H1 (cell line): ENCODE results near the gene B9D1. TPM values are rescaled to one million over a fixed set of nuclear protein-coding genes. Genes with fewer than 3 reads are reported as not detected.

Experiments used
- CTCF ChIA-PET: fragments of 300-600 bp; sonication (Branson Sonifier 250); formaldehyde crosslinking; loops from one replicate; lab custom pipeline; 2021; ENCODE audit not compliant: partially characterized antibody; lab: Charles Lee
- POLR2A ChIA-PET: fragments of 300-600 bp; sonication (Branson Sonifier 250); formaldehyde crosslinking; loops from one replicate; lab custom pipeline; 2021; ENCODE audit warnings: inconsistent platforms; ENCODE audit not compliant: partially characterized antibody; lab: Charles Lee
- DNase-seq, 2 experiments: peaks; one replicate each; pipeline versions ENCODE4 v3.0.0 to v3.0.0-alpha.2; 2010 to 2022; ENCODE audit warnings: low spot score in 2 of 2, low read depth in 1 of 2, mixed read lengths in 1 of 2
- FAIRE-seq: peaks from 2 replicates; lab custom pipeline; 2011; peaks lifted over from hg19 to GRCh38; lab: Jason Lieb, UNC
- H2AFZ ChIP-seq: 2 replicates; pipeline ENCODE4 v1.8.1; 2012; ENCODE audit warnings: low read length, inconsistent platforms
- H2AK5ac ChIP-seq: 2 replicates; pipeline ENCODE4 v1.6.1; 2013; ENCODE audit warnings: low read depth, low read length
- H2BK120ac ChIP-seq: replicated peaks from 2 replicates; pipeline ENCODE3; 2013; ENCODE audit warnings: low read depth, low read length, inconsistent platforms
- H2BK12ac ChIP-seq: 2 replicates; pipeline ENCODE4 v1.6.1; 2013; ENCODE audit warnings: low read depth, low read length
- H2BK15ac ChIP-seq: 2 replicates; pipeline ENCODE4 v1.6.1; 2013; ENCODE audit warnings: low read length
- H2BK20ac ChIP-seq: 2 replicates; pipeline ENCODE4 v1.6.1; 2013; ENCODE audit warnings: low read length
- H2BK5ac ChIP-seq: 2 replicates; pipeline ENCODE4 v1.6.1; 2013; ENCODE audit warnings: low read depth, low read length
- H3K14ac ChIP-seq: 2 replicates; pipeline ENCODE4 v1.6.1; 2013; ENCODE audit warnings: inconsistent platforms; ENCODE audit not compliant: insufficient read length
- H3K18ac ChIP-seq: 2 replicates; pipeline ENCODE4 v1.6.1; 2013; ENCODE audit warnings: low read length; ENCODE audit errors: extremely low read depth
- H3K23ac ChIP-seq: 2 replicates; pipeline ENCODE4 v1.6.1; 2013; ENCODE audit warnings: inconsistent platforms; ENCODE audit not compliant: insufficient read length
- H3K23me2 ChIP-seq: 2 replicates; pipeline ENCODE4 v1.6.1; 2013; ENCODE audit warnings: low read depth, low read length
- H3K27ac ChIP-seq: 2 replicates; pipeline ENCODE4 v1.6.1; 2011; ENCODE audit warnings: low read depth, low read length, inconsistent platforms
- H3K27me3 ChIP-seq, 4 experiments: replicated peaks in 1 of 4; 1 replicate in 1 of 4; 2 replicates in 3 of 4; pipeline versions ENCODE4 v1.6.1 to v1.8.1; 2011 to 2013; ENCODE audit warnings: low read length in 3 of 4, mild to moderate bottlenecking in 3 of 4, inconsistent platforms in 2 of 4, mixed read lengths in 2 of 4, moderate library complexity in 1 of 4; ENCODE audit not compliant: control insufficient read depth in 3 of 4, insufficient read depth in 3 of 4; ENCODE audit errors: extremely low read depth in 1 of 4
- H3K36me3 ChIP-seq, 4 experiments: 2 replicates each; pipeline versions ENCODE4 v1.6.1 to v1.8.1; 2011 to 2013; ENCODE audit warnings: mild to moderate bottlenecking in 4 of 4, low read length in 3 of 4, moderate library complexity in 2 of 4, control low read depth in 1 of 4, inconsistent platforms in 1 of 4; ENCODE audit not compliant: insufficient read depth in 4 of 4, control insufficient read depth in 2 of 4
- H3K4ac ChIP-seq: replicated peaks from 2 replicates; pipeline ENCODE3; 2013; ENCODE audit warnings: low read length, low read depth, mixed read lengths, inconsistent platforms; ENCODE audit not compliant: insufficient read length
- H3K4me1 ChIP-seq, 4 experiments: replicated peaks in 1 of 4; 1 replicate in 1 of 4; 2 replicates in 3 of 4; pipeline versions ENCODE4 v1.6.1 to v1.8.1; 2011 to 2013; ENCODE audit warnings: low read length in 3 of 4, inconsistent platforms in 2 of 4, mixed read lengths in 1 of 4; ENCODE audit not compliant: insufficient read depth in 4 of 4, control insufficient read depth in 3 of 4
- H3K4me2 ChIP-seq, 2 experiments: 2 replicates each; pipeline versions ENCODE4 v1.6.1 to v1.8.1; 2011 to 2013; ENCODE audit warnings: low read depth in 2 of 2, low read length in 2 of 2, control low read depth in 1 of 2, inconsistent platforms in 1 of 2, mild to moderate bottlenecking in 1 of 2; ENCODE audit not compliant: insufficient read depth in 1 of 2
- H3K4me3 ChIP-seq, 4 experiments: fragments of 200-600, 300-600 bp in 1 of 4; sonication (generic), shearing (Covaris generic), sonication (Bioruptor Twin) in 1 of 4; 2 replicates each; pipeline versions ENCODE4 v1.5.1 to v1.8.1; 2011 to 2016; ENCODE audit warnings: low read length in 4 of 4, low read depth in 3 of 4, control low read depth in 2 of 4, inconsistent platforms in 2 of 4, mild to moderate bottlenecking in 2 of 4, mixed read lengths in 1 of 4, moderate library complexity in 1 of 4; ENCODE audit not compliant: insufficient read depth in 2 of 4; ENCODE audit errors: extremely low read depth in 1 of 4
- H3K56ac ChIP-seq: replicated peaks from 2 replicates; pipeline ENCODE3; 2013; ENCODE audit warnings: low read depth, mild to moderate bottlenecking, mixed read lengths, low read length, inconsistent platforms; ENCODE audit not compliant: insufficient read length
- H3K79me1 ChIP-seq: 2 replicates; pipeline ENCODE4 v1.6.1; 2013; ENCODE audit warnings: low read depth, low read length, control low read depth
- H3K79me2 ChIP-seq, 2 experiments: 2 replicates each; pipeline versions ENCODE4 v1.6.1 to v1.8.1; 2012 to 2013; ENCODE audit warnings: low read length in 2 of 2, mild to moderate bottlenecking in 2 of 2, inconsistent platforms in 1 of 2; ENCODE audit not compliant: insufficient read depth in 2 of 2, control insufficient read depth in 1 of 2
- H3K9ac ChIP-seq, 4 experiments: replicated peaks in 1 of 4; 1 replicate in 1 of 4; 2 replicates in 3 of 4; pipeline versions ENCODE4 v1.6.1 to v1.8.1; 2011 to 2013; ENCODE audit warnings: low read depth in 3 of 4, low read length in 3 of 4, control low read depth in 2 of 4, mild to moderate bottlenecking in 2 of 4, moderate library complexity in 2 of 4, inconsistent platforms in 1 of 4; ENCODE audit errors: extremely low read depth in 1 of 4
- H3K9me3 ChIP-seq, 2 experiments: 2 replicates each; pipeline versions ENCODE4 v1.6.1 to v1.8.1; 2012 to 2013; ENCODE audit warnings: mild to moderate bottlenecking in 2 of 2, moderate library complexity in 2 of 2, control low read depth in 1 of 2, inconsistent platforms in 1 of 2, low read depth in 1 of 2, low read length in 1 of 2, mixed read lengths in 1 of 2; ENCODE audit not compliant: insufficient read depth in 2 of 2
- H4K20me1 ChIP-seq, 2 experiments: replicated peaks in 1 of 2; 2 replicates each; pipeline versions ENCODE3 to v1.8.1; 2011 to 2013; ENCODE audit warnings: inconsistent platforms in 2 of 2, low read length in 2 of 2, mild to moderate bottlenecking in 1 of 2; ENCODE audit not compliant: insufficient read depth in 2 of 2, control insufficient read depth in 1 of 2
- H4K5ac ChIP-seq: 2 replicates; pipeline ENCODE4 v1.6.1; 2013; ENCODE audit warnings: low read length, low read depth, mixed read lengths, inconsistent platforms; ENCODE audit not compliant: insufficient read length
- H4K8ac ChIP-seq: 2 replicates; pipeline ENCODE4 v1.8.0; 2013; ENCODE audit warnings: mild to moderate bottlenecking, moderate library complexity, low read length, inconsistent platforms; ENCODE audit not compliant: insufficient read depth; ENCODE audit errors: extremely low read depth
- H4K91ac ChIP-seq: replicated peaks from 2 replicates; pipeline ENCODE3; 2013; ENCODE audit warnings: low read length, mixed read lengths, inconsistent platforms; ENCODE audit not compliant: insufficient read length
- ASH2L ChIP-seq: fragments of 200-600, 300-600 bp; sonication (generic); IDR thresholded peaks from one replicate; pipeline ENCODE4 v1.7.1; 2017; ENCODE audit warnings: low read length
- CBX5 ChIP-seq: fragments of 300-800, 300-1000 bp; sonication (generic); IDR thresholded peaks from 2 replicates; pipeline ENCODE4 v1.7.1; 2016; ENCODE audit warnings: antibody characterized with exemption, low read length, low read depth
- CHD2 ChIP-seq: IDR thresholded peaks from 2 replicates; pipeline ENCODE4 v1.6.1; 2012; ENCODE audit warnings: low read length, improper control_type of control experiment
- CTCF ChIP-seq, 3 experiments: IDR thresholded peaks; 1 replicate in 2 of 3; 2 replicates in 1 of 3; pipeline versions ENCODE4 v1.5.1 to v1.6.1; 2011; ENCODE audit warnings: low read length in 3 of 3, mild to moderate bottlenecking in 3 of 3, inconsistent platforms in 2 of 3, low read depth in 1 of 3, moderate library complexity in 1 of 3; ENCODE audit not compliant: insufficient read depth in 1 of 3; ENCODE audit errors: control extremely low read depth in 1 of 3
- E2F6 ChIP-seq: IDR thresholded peaks from 2 replicates; pipeline ENCODE4 v1.6.1; 2012; ENCODE audit warnings: inconsistent platforms
- RAD21 ChIP-seq, 2 experiments: IDR thresholded peaks in 1 of 2; conservative IDR thresholded peaks in 1 of 2; 2 replicates each; pipeline ENCODE4 v1.6.1; 2011; ENCODE audit warnings: low read depth in 2 of 2, low read length in 2 of 2, improper control_type of control experiment in 1 of 2, inconsistent platforms in 1 of 2, mild to moderate bottlenecking in 1 of 2, moderate library complexity in 1 of 2
- RNF2 ChIP-seq: fragments of 200-900, 300-1000 bp; sonication (generic); IDR thresholded peaks from 2 replicates; pipeline ENCODE4 v1.7.1; 2016; ENCODE audit warnings: borderline replicate concordance, low read depth, mild to moderate bottlenecking, antibody characterized with exemption, low read length; ENCODE audit not compliant: poor library complexity, severe bottlenecking; ENCODE audit errors: missing control alignments
- SRF ChIP-seq: IDR thresholded peaks from 2 replicates; pipeline ENCODE4 v1.6.1; 2011; ENCODE audit warnings: mild to moderate bottlenecking, low read depth, low read length, moderate library complexity
- TCF12 ChIP-seq: IDR thresholded peaks from 2 replicates; pipeline ENCODE4 v1.6.1; 2011; ENCODE audit warnings: low read depth, mild to moderate bottlenecking, low read length
- TEAD4 ChIP-seq: IDR thresholded peaks from 2 replicates; pipeline ENCODE4 v1.6.1; 2012; ENCODE audit warnings: low read depth, low read length, inconsistent platforms, mixed read lengths
- WGBS, 2 experiments: shearing (Covaris generic) in 1 of 2; methylation state at CpG; one replicate each; pipeline versions ENCODE4 v1.1.6 to v1.1.7; 2013 to 2015; ENCODE audit warnings: low lambda C conversion rate in 2 of 2, mixed read lengths in 2 of 2, inconsistent platforms in 1 of 2, low coverage in 1 of 2, missing lambda C conversion rate in 1 of 2; ENCODE audit not compliant: insufficient replicate concordance in 2 of 2, insufficient coverage in 1 of 2, insufficient read length in 1 of 2; ENCODE audit errors: extremely low coverage in 1 of 2, missing lambda C conversion rate in 1 of 2; 5-methylcytosine and 5-hydroxymethylcytosine counted together
- polyA plus RNA-seq, 7 experiments: library from polyadenylated mRNA; depleted of rRNA in 3 of 7; stranded (reverse) in 5 of 7; unstranded in 2 of 7; fragments of >200 nt in 5 of 7; fragments of 200-250 nt in 2 of 7; gene quantifications; 1 replicate in 5 of 7; 2 replicates in 1 of 7; 4 replicates in 1 of 7; pipeline versions ENCODE4 v1.2.1 to v1.2.3, GENCODE V29; 2011 to 2013; ENCODE audit warnings: missing spikeins in 2 of 7, mixed read lengths in 2 of 7
- total RNA-seq: library from RNA; stranded (reverse); fragmentation: NEBNext Ultra II Directional; extraction: Animal tissue kit (Norgen Biotek cat#: 25700); gene quantifications from 2 replicates; pipeline ENCODE4 v1.2.1, GENCODE V29; 2021

Gene B9D1
- total and polyA plus RNA-seq, 2 of the 8 experiments (the other 6 are each of a cell fraction or from before 2014, with no cell fraction given): 24.6 to 65.7 TPM

- no peak overlapping the region for H2BK15ac ChIP-seq
- H2BK20ac ChIP-seq: no peak overlapping the region
- H2BK5ac ChIP-seq: no peak overlapping the region
- DNase-seq (no peak), FAIRE-seq (no peak)
- ChIA-PET CTCF (interaction anchor here (1.9 to 2.0 kb wide), 2 partner anchors 16 kb away, joined by 4 to 7 read pairs; no protein-coding TSS in a partner anchor), POLR2A (interaction anchor here (0.9 to 1.7 kb wide), 2 partner anchors 16 kb away, joined by 4 read pairs; no protein-coding TSS in a partner anchor)
- H3K9me3 ChIP-seq: no peaks in the 10 kb centered on the region
- H4K8ac ChIP-seq: no peak overlapping the region
- peaks cover 3 to 29% of the 10 kb centered on the region in 2 experiments for H4K20me1 ChIP-seq
- no peak overlapping the region for H3K56ac ChIP-seq
- no peak overlapping the region for H2AK5ac ChIP-seq
- H3K9ac ChIP-seq: no peak overlapping the region
- peaks cover 33 to 61% (median 40%) of the 10 kb centered on the region in 4 experiments for H3K36me3 ChIP-seq
- no peak overlapping the region for H3K4me3 ChIP-seq
- H3K23me2 ChIP-seq: peaks cover 8% of the 10 kb centered on the region; the same call in 1 of the 2 replicates
- H2AFZ ChIP-seq: no peak overlapping the region
- no peak overlapping the region for H3K4me2 ChIP-seq
- peak overlapping the region; percentile 33; the same call in 1 of the 2 replicates for H3K27ac ChIP-seq
- H3K23ac ChIP-seq: no peak overlapping the region
- H2BK120ac ChIP-seq: no peak overlapping the region
- WGBS, 2 experiments: 100% methylated on average over 5 of the region's 7 CpGs; no CpG with 5 or more reads in 1 of the 2 experiments
- H3K27me3 ChIP-seq: no peaks in the 10 kb centered on the region
- no peak overlapping the region for H3K4ac ChIP-seq
- H4K5ac ChIP-seq: no peak overlapping the region
- H3K14ac ChIP-seq: no peak overlapping the region
- H3K18ac ChIP-seq: no peak overlapping the region
- H3K79me2 ChIP-seq: peaks cover 0 to 27% of the 10 kb centered on the region in 2 experiments; a peak in 2 of 4 replicates
- H3K4me1 ChIP-seq: peaks cover 3 to 11% (median 4%) of the 10 kb centered on the region in 4 experiments
- peaks cover 13% of the 10 kb centered on the region for H3K79me1 ChIP-seq
- no peak overlapping the region for H2BK12ac ChIP-seq
- H4K91ac ChIP-seq: no peak overlapping the region
- TF ChIP-seq ASH2L (no peak), CBX5 (no peak), SRF (no peak), RAD21 (IDR thresholded peaks at IDR 0.05 in 1 of 2, conservative IDR thresholded peaks at IDR 0.05 in 1 of 2; ENCODE audit: low read depth in 2 of 2, low read length in 2 of 2) (no peak), CTCF (IDR thresholded peaks at IDR 0.05; ENCODE audit: control extremely low read depth in 1 of 3, insufficient read depth in 1 of 3, low read depth in 1 of 3, low read length in 3 of 3) (no peak), E2F6 (no peak), TCF12 (no peak), CHD2 (no peak), RNF2 (no peak), TEAD4 (no peak)
Observed at GRCh38 chr17:19381361-19381740, 18.8 kb upstream of the B9D1 start.
